Measurements from ENCODE around the gene CHRM5.

CHRM5 gene

GRCh38 chr15:34043813-34044212 lies 75.5 kb downstream of the CHRM5 start:
- no peak for TF ChIP-seq ZC3H10 (CRISPR knock-in tag; IDR thresholded peaks at IDR 0.05)
- TF ChIP-seq, protein P1, sequence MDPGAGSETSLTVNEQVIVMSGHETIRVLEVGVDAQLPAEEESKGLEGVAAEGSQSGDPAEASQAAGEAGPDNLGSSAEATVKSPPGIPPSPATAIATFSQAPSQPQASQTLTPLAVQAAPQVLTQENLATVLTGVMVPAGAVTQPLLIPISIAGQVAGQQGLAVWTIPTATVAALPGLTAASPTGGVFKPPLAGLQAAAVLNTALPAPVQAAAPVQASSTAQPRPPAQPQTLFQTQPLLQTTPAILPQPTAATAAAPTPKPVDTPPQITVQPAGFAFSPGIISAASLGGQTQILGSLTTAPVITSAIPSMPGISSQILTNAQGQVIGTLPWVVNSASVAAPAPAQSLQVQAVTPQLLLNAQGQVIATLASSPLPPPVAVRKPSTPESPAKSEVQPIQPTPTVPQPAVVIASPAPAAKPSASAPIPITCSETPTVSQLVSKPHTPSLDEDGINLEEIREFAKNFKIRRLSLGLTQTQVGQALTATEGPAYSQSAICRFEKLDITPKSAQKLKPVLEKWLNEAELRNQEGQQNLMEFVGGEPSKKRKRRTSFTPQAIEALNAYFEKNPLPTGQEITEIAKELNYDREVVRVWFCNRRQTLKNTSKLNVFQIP (CRISPR knock-in tag; IDR thresholded peaks at IDR 0.05; ENCODE audit: borderline replicate concordance, low read depth): no peak
- TF ChIP-seq, protein P2, sequence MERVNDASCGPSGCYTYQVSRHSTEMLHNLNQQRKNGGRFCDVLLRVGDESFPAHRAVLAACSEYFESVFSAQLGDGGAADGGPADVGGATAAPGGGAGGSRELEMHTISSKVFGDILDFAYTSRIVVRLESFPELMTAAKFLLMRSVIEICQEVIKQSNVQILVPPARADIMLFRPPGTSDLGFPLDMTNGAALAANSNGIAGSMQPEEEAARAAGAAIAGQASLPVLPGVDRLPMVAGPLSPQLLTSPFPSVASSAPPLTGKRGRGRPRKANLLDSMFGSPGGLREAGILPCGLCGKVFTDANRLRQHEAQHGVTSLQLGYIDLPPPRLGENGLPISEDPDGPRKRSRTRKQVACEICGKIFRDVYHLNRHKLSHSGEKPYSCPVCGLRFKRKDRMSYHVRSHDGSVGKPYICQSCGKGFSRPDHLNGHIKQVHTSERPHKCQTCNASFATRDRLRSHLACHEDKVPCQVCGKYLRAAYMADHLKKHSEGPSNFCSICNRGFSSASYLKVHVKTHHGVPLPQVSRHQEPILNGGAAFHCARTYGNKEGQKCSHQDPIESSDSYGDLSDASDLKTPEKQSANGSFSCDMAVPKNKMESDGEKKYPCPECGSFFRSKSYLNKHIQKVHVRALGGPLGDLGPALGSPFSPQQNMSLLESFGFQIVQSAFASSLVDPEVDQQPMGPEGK (CRISPR knock-in tag; IDR thresholded peaks at IDR 0.05; ENCODE audit: borderline replicate concordance): no peak
- no peak for TF ChIP-seq ESRRG (CRISPR knock-in tag; IDR thresholded peaks at IDR 0.05)
- no peak for ATAC-seq

DNA sequence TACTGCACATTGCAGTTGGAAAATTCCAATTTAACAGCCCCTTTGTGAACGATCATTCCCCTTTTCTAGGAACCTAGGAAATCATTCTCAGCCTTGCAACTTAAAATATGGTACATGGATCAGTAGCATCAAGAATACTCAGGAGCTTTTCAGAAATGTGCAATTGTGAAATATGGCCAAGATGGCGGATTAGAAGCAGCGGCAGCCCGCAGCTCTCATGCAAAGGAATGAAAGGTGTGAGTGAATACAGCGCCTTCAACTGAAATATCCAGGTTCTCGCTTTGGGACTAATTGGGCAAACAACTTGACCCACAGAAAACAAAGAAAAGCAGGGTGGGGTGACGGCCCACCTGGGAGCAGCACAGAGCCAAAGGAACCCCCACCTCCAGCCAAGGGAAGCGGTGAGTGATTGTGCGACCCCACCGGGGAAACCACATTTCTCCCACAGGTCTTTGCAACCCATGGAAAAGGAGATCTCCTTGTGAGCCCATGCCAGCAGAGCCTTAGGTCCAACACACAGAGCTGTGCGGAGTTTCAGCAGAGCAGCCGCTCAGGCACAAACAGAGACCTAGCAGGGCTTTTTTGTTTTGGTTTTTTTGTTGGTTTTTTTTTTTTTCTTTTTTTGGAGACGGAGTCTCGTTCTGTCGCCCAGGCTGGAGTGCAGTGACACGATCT lies 78.3 kb downstream of the CHRM5 start:
- TF ChIP-seq OSR1 (CRISPR knock-in tag; IDR thresholded peaks at IDR 0.05) (no peak), RARB (CRISPR knock-in tag; IDR thresholded peaks at IDR 0.05) (no peak), ZNF8 (CRISPR knock-in tag; IDR thresholded peaks at IDR 0.05) (no peak), ESRRG (CRISPR knock-in tag; IDR thresholded peaks at IDR 0.05) (no peak), GLIS3 (CRISPR knock-in tag; IDR thresholded peaks at IDR 0.05) (no peak), TOX (CRISPR knock-in tag; IDR thresholded peaks at IDR 0.05; ENCODE audit: borderline replicate concordance) (no peak), BACH2 (CRISPR knock-in tag; IDR thresholded peaks at IDR 0.05; ENCODE audit: borderline replicate concordance) (no peak), ISL1 (CRISPR knock-in tag; IDR thresholded peaks at IDR 0.05) (no peak), ZNF70 (CRISPR knock-in tag; IDR thresholded peaks at IDR 0.05) (no peak), TCF4 (CRISPR knock-in tag; IDR thresholded peaks at IDR 0.05; ENCODE audit: borderline replicate concordance) (no peak), TSHZ2 (CRISPR knock-in tag; IDR thresholded peaks at IDR 0.05) (no peak), ZC3H10 (CRISPR knock-in tag; IDR thresholded peaks at IDR 0.05) (no peak), SNAI2 (CRISPR knock-in tag; IDR thresholded peaks at IDR 0.05) (no peak)
- TF ChIP-seq, protein P1 (CRISPR knock-in tag; IDR thresholded peaks at IDR 0.05; ENCODE audit: borderline replicate concordance, low read depth): no peak
- ATAC-seq: no peak

DNA sequence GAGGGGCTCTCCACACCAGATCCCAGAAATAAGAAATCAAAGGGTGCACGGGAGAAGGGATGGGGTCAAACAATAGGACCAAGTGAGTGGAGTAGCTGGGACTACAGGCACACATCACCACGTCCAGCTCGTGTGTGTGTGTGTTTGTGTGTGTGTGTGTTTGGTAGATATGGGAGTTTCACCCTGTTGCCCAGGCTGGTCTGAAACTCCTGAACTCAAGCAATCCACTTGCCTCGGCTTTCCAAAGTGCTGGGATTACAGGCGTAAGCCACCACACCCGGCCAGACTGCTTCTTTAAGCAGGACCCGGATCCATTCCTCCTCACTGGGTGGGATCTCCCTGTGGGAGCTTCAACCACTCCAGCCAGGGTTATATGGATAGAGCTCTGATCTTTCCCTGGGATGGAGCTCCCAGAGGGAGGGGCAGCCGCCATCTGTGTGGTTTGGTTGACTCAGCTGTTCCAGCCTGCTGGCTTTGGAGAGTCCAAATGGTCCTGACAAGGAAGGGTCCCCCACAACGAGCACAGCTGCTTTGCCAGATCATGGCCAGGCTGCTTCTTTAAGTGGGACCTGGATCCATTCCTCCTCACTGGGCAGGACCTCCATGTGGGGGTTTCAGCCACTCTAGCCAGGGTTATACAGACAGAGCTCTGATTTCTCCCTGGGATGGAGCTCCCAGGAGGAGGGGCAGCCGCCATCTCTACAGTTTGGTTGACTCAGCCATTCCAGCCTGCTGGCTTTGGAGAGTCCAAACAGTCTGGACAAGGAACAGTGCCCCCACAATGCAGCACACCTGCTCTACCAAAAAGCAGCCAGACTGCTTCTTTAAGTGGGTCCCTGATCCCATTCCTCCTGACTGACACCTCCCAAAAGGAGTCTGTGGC lies 79.8 kb downstream of the CHRM5 start:
- TF ChIP-seq ZC3H10 (CRISPR knock-in tag; IDR thresholded peaks at IDR 0.05) (no peak), ZFP3 (CRISPR knock-in tag; IDR thresholded peaks at IDR 0.05) (no peak), CSDC2 (CRISPR knock-in tag; IDR thresholded peaks at IDR 0.05) (no peak), BACH2 (CRISPR knock-in tag; IDR thresholded peaks at IDR 0.05; ENCODE audit: borderline replicate concordance) (no peak), ZNF8 (CRISPR knock-in tag; IDR thresholded peaks at IDR 0.05) (no peak), SNAI2 (CRISPR knock-in tag; IDR thresholded peaks at IDR 0.05) (no peak), OSR1 (CRISPR knock-in tag; IDR thresholded peaks at IDR 0.05) (no peak), ISL1 (CRISPR knock-in tag; IDR thresholded peaks at IDR 0.05) (no peak)
- TF ChIP-seq, protein P3, sequence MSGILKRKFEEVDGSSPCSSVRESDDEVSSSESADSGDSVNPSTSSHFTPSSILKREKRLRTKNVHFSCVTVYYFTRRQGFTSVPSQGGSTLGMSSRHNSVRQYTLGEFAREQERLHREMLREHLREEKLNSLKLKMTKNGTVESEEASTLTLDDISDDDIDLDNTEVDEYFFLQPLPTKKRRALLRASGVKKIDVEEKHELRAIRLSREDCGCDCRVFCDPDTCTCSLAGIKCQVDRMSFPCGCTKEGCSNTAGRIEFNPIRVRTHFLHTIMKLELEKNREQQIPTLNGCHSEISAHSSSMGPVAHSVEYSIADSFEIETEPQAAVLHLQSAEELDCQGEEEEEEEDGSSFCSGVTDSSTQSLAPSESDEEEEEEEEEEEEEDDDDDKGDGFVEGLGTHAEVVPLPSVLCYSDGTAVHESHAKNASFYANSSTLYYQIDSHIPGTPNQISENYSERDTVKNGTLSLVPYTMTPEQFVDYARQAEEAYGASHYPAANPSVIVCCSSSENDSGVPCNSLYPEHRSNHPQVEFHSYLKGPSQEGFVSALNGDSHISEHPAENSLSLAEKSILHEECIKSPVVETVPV (CRISPR knock-in tag; IDR thresholded peaks at IDR 0.05): no peak
- TF ChIP-seq, protein P1 (CRISPR knock-in tag; IDR thresholded peaks at IDR 0.05; ENCODE audit: borderline replicate concordance, low read depth): no peak
- ATAC-seq: no peak; the same call in 2 of the 3 replicates

All from SK-N-SH treated with all-trans-retinoic acid at 6 μM for 48 hours (cell line).